IPS-11a (cell line): Measurements from ENCODE around the gene LDB2.

Experiments
- H3K4me3 ChIP-seq: one replicate; pipeline ENCODE4 v1.5.1; 2013; ENCODE audit warnings: low read depth, low read length, control low read depth

LDB2 gene

GRCh38 chr4:16809064-16809463 is 89.4 kb downstream of the LDB2 start:
- no peak overlapping the region for H3K4me3 ChIP-seq

GRCh38 chr4:16807355-16807754 is 91.1 kb downstream of the LDB2 start:
- H3K4me3 ChIP-seq, result no peak overlapping the region

GRCh38 chr4:16804581-16804980 is 93.9 kb downstream of the LDB2 start:
- H3K4me3 ChIP-seq, result no peak overlapping the region

GRCh38 chr4:16802044-16802443 is 96.4 kb downstream of the LDB2 start:
- no peak overlapping the region for H3K4me3 ChIP-seq

- H3K4me3 ChIP-seq, result no peak overlapping the region
Measured at GRCh38 chr4:16801356-16801755, 97.1 kb downstream of the LDB2 start.

GRCh38 chr4:16794816-16795445 is 103.5 kb downstream of the LDB2 start:
- H3K4me3 ChIP-seq, result no peak overlapping the region

- no peak overlapping the region for H3K4me3 ChIP-seq
Measured at GRCh38 chr4:16791460-16791859, 107.0 kb downstream of the LDB2 start.

GRCh38 chr4:16790508-16790907 is 107.9 kb downstream of the LDB2 start:
- no peak overlapping the region for H3K4me3 ChIP-seq

- no peak overlapping the region for H3K4me3 ChIP-seq
Measured at GRCh38 chr4:16788868-16789267, 109.6 kb downstream of the LDB2 start.

GRCh38 chr4:16785793-16786527 is 112.5 kb downstream of the LDB2 start:
- H3K4me3 ChIP-seq, result no peak overlapping the region

- no peak overlapping the region for H3K4me3 ChIP-seq
Measured at GRCh38 chr4:16783119-16783518, 115.3 kb downstream of the LDB2 start.

GRCh38 chr4:16779028-16779675 is 119.3 kb downstream of the LDB2 start:
- no peak overlapping the region for H3K4me3 ChIP-seq

- H3K4me3 ChIP-seq, result no peak overlapping the region
Measured at GRCh38 chr4:16777726-16778125, 120.7 kb downstream of the LDB2 start.

GRCh38 chr4:16775411-16776154 is 122.9 kb downstream of the LDB2 start:
- H3K4me3 ChIP-seq, result no peak overlapping the region

- H3K4me3 ChIP-seq, result no peak overlapping the region
Measured at GRCh38 chr4:16772366-16772850, 126.0 kb downstream of the LDB2 start.

- H3K4me3 ChIP-seq, result no peak overlapping the region
Measured at GRCh38 chr4:16770710-16771285, 127.6 kb downstream of the LDB2 start.

- H3K4me3 ChIP-seq, result no peak overlapping the region
Measured at GRCh38 chr4:16767861-16768260, 130.6 kb downstream of the LDB2 start.

GRCh38 chr4:16767251-16767650 is 131.2 kb downstream of the LDB2 start:
- no peak overlapping the region for H3K4me3 ChIP-seq

GRCh38 chr4:16765546-16765945 is 132.9 kb downstream of the LDB2 start:
- no peak overlapping the region for H3K4me3 ChIP-seq

- no peak overlapping the region for H3K4me3 ChIP-seq
Measured at GRCh38 chr4:16764622-16765021, 133.8 kb downstream of the LDB2 start.
